ENCODE data around the gene METTL21C. TPM values are rescaled to one million over a fixed set of nuclear protein-coding genes. Genes with fewer than 3 reads are reported as not detected.

METTL21C gene
- total and polyA plus RNA-seq, 8 donors: 0.13 TPM; not detected in 7

DNA sequence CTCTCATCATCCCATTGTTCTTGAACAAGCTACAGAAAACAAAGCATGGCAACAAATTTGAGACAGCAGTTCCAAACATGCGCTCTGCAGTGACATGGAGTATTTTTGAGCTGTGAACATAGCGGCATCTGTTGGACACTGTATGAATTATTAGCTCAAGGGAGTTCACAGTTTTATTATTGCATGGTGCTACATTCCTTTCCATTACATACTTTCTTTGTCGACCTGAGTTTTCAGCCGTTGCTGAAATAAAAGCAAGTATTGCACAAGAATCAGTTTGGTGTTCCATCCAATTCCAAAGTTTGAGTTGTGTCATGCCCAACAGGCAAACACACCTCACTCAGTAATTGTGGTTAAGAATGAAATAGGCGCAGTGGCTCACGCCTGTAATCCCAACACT lies 30.1 kb upstream of the METTL21C start:
- H3K4me3 ChIP-seq: no peak overlapping the region
- no peak overlapping the region for H3K27ac ChIP-seq
- no peaks in the 10 kb centered on the region for H3K9me3 ChIP-seq
- TF ChIP-seq, protein P1, sequence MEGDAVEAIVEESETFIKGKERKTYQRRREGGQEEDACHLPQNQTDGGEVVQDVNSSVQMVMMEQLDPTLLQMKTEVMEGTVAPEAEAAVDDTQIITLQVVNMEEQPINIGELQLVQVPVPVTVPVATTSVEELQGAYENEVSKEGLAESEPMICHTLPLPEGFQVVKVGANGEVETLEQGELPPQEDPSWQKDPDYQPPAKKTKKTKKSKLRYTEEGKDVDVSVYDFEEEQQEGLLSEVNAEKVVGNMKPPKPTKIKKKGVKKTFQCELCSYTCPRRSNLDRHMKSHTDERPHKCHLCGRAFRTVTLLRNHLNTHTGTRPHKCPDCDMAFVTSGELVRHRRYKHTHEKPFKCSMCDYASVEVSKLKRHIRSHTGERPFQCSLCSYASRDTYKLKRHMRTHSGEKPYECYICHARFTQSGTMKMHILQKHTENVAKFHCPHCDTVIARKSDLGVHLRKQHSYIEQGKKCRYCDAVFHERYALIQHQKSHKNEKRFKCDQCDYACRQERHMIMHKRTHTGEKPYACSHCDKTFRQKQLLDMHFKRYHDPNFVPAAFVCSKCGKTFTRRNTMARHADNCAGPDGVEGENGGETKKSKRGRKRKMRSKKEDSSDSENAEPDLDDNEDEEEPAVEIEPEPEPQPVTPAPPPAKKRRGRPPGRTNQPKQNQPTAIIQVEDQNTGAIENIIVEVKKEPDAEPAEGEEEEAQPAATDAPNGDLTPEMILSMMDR (IDR thresholded peaks at IDR 0.05): peak; percentile 16 to 49
- H3K36me3 ChIP-seq: no peaks in the 10 kb centered on the region
- ATAC-seq (peak; percentile 89), DNase-seq (peak in 1 of 4 donors; percentile 42)
- H3K4me1 ChIP-seq: no peaks in the 10 kb centered on the region
- H3K27me3 ChIP-seq: no peaks in the 10 kb centered on the region
- intact Hi-C loops (cut with DNase I): no loop called here

DNA sequence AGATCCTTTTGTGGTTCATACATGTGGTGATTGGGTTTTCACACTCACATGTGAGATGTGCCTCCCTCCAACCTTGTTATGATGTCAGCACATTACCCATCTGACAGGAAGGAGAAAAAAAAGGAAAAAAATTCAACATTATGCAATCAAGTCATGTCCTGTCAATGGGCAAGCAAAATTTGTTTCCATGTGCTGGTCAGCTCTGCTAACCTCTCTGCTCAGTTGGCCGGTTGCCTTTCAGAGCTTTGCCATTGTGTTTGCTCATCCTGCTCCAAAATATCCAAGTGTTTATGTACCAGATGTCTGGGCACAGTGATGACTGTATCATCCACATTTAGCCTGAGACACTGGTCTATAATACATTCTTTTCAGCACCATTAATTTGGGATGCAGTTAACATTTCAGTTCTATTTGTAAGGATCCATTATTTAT lies 27.0 kb upstream of the METTL21C start:
- DNase-seq (no peak), ATAC-seq (no peak)
- no peaks in the 10 kb centered on the region for H3K9me3 ChIP-seq
- H3K4me1 ChIP-seq: no peaks in the 10 kb centered on the region
- TF ChIP-seq, protein P1 (IDR thresholded peaks at IDR 0.05): no peak
- no peak overlapping the region for H3K4me3 ChIP-seq
- H3K27ac ChIP-seq: no peak overlapping the region
- no peaks in the 10 kb centered on the region for H3K36me3 ChIP-seq
- intact Hi-C loops (cut with DNase I): no loop called here
- no peaks in the 10 kb centered on the region for H3K27me3 ChIP-seq

DNA sequence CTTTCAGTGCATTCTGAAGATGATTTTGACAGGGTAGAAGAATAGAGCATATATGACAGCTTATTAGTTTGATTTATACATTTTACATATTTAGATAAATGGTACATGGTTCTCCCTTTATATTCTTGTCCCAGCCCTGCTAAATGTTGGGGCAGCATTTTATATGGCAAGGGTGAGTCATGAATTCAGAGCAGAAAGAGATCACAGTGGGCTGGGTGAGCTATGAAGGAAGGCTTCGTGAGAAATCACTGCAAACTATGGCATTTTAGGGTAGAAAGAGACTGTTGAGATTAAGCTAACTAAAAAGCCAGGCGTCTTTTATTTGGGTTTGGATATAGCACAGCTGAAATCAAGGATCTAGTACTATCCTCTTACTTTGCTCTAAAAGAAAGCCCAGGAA lies 23.9 kb upstream of the METTL21C start:
- TF ChIP-seq, protein P1 (IDR thresholded peaks at IDR 0.05): no peak
- Histone ChIP-seq H3K27ac (no peak overlapping the region), H3K4me3 (no peak overlapping the region), H3K27me3 (no peaks in the 10 kb centered on the region), H3K9me3 (no peaks in the 10 kb centered on the region), H3K36me3 (no peaks in the 10 kb centered on the region), H3K4me1 (no peaks in the 10 kb centered on the region)
- ATAC-seq (no peak), DNase-seq (no peak)
- intact Hi-C loops (cut with DNase I): no loop called here

DNA sequence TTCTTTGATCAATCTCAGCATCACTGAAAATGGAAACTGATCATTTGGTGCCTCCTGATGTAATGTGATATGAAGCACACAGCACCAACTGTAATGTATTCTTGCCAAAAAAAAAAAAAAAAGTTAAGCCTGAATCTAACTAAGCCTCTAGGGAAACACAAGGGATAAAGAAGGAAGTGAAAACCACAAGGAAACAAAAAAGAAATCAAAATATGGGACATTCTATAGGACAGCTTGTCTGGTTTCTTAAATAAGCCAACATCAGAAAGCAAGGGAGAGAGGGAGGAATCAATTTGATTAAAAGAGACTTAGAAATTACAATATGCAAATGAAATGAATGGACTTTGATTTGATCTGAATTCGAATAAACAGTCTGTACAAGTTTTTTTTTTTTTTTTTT lies 20.6 kb upstream of the METTL21C start:
- TF ChIP-seq, protein P1 (IDR thresholded peaks at IDR 0.05): no peak
- no peak overlapping the region for H3K27ac ChIP-seq
- no peaks in the 10 kb centered on the region for H3K9me3 ChIP-seq
- no peaks in the 10 kb centered on the region for H3K4me1 ChIP-seq
- H3K4me3 ChIP-seq: no peak overlapping the region
- no peaks in the 10 kb centered on the region for H3K27me3 ChIP-seq
- ATAC-seq (no peak), DNase-seq (no peak)
- intact Hi-C loops (cut with DNase I): no loop called here
- no peaks in the 10 kb centered on the region for H3K36me3 ChIP-seq

DNA sequence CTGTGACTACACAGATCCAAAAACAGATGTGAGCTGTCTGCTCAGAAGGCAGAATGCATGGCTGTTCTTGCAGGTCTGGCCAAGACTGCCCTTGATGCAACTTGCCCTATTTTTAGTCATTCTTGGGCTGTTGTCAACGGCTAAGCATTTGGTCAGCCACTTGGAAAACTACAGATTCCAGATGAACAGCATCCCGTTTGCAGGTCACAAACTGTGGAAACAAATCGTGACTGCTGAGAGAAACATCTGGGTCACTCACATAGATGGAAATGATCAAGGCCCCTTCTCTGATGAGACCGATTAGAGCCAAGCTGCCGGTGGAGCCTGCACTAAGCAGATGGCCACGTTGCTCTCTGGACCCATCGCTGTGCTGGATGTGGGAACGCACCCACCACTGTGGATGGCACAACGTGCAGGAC lies 15.4 kb upstream of the METTL21C start:
- Histone ChIP-seq H3K27ac (no peak overlapping the region), H3K4me1 (no peaks in the 10 kb centered on the region), H3K9me3 (no peaks in the 10 kb centered on the region), H3K36me3 (no peaks in the 10 kb centered on the region), H3K27me3 (no peaks in the 10 kb centered on the region), H3K4me3 (no peak overlapping the region)
- DNase-seq (peak in 1 of 4 donors; percentile 36), ATAC-seq (peak; percentile 44)
- intact Hi-C loops (cut with DNase I): no loop called here
- TF ChIP-seq, protein P1 (IDR thresholded peaks at IDR 0.05): no peak

Data from left lung (tissue), 10 donors.